Fibroblast of lung (primary cell): Measurements from ENCODE around the gene CREB5. TPM values are rescaled to one million over a fixed set of nuclear protein-coding genes. Genes with fewer than 3 reads are reported as not detected.
A peak's percentile ranks its signal among the peaks of the same experiment; 100 is the strongest.
"Not testable (repeated sequence)": the region's sequence is repeated elsewhere in the genome, so short reads cannot be mapped to it uniquely, and the experiment has no call there.

Experiments used
- DNase-seq, 2 donors: peaks; one replicate each; pipeline versions ENCODE4 v3.0.0 to v3.0.0-alpha.2; 2010; ENCODE audit warnings: low read depth in 2 of 2
- H2AFZ ChIP-seq: 2 replicates; pipeline ENCODE4 v1.5.1; 2012; ENCODE audit warnings: low read length, control low read depth, inconsistent platforms
- H3K27ac ChIP-seq: 2 replicates; pipeline ENCODE4 v1.5.1; 2011; ENCODE audit warnings: low read length, control low read depth; ENCODE audit not compliant: insufficient read depth
- H3K27me3 ChIP-seq: 2 replicates; pipeline ENCODE4 v1.5.1; 2011; ENCODE audit warnings: mild to moderate bottlenecking, low read length; ENCODE audit not compliant: control insufficient read depth, insufficient read depth
- H3K36me3 ChIP-seq: 2 replicates; pipeline ENCODE4 v1.5.1; 2011; ENCODE audit warnings: low read length; ENCODE audit not compliant: control insufficient read depth, insufficient read depth
- H3K4me1 ChIP-seq: 2 replicates; pipeline ENCODE4 v1.5.1; 2011; ENCODE audit warnings: low read length; ENCODE audit not compliant: control insufficient read depth, insufficient read depth; ENCODE audit errors: extremely low read depth
- H3K4me2 ChIP-seq: 2 replicates; pipeline ENCODE4 v1.5.1; 2011; ENCODE audit warnings: low read length, control low read depth; ENCODE audit not compliant: insufficient read depth; ENCODE audit errors: extremely low read depth
- H3K4me3 ChIP-seq, 4 experiments: fragments of 200-600 bp in 1 of 4; sonication (generic) in 1 of 4; replicated peaks in 1 of 4; 2 replicates each; pipeline ENCODE4 v1.5.1; 2011 to 2016; ENCODE audit warnings: low read length in 4 of 4, low read depth in 3 of 4, mild to moderate bottlenecking in 3 of 4, control low read depth in 2 of 4, inconsistent platforms in 1 of 4, mixed read lengths in 1 of 4; ENCODE audit not compliant: insufficient read depth in 1 of 4; ENCODE audit errors: control extremely low read depth in 1 of 4
- H3K79me2 ChIP-seq: 2 replicates; pipeline ENCODE4 v1.5.1; 2012; ENCODE audit warnings: mild to moderate bottlenecking, low read length, inconsistent platforms; ENCODE audit not compliant: control insufficient read depth, insufficient read depth
- H3K9ac ChIP-seq: 2 replicates; pipeline ENCODE4 v1.5.1; 2011; ENCODE audit warnings: mild to moderate bottlenecking, low read length, control low read depth; ENCODE audit not compliant: insufficient read depth
- H3K9me3 ChIP-seq: 2 replicates; pipeline ENCODE4 v1.5.1; 2012; ENCODE audit warnings: low read depth, low read length; ENCODE audit not compliant: control insufficient read depth, insufficient read depth
- H4K20me1 ChIP-seq: 2 replicates; pipeline ENCODE4 v1.5.1; 2011; ENCODE audit warnings: low read length; ENCODE audit not compliant: control insufficient read depth, insufficient read depth; ENCODE audit errors: extremely low read depth
- CTCF ChIP-seq, 2 donors: IDR thresholded peaks in 1 of 2; conservative IDR thresholded peaks in 1 of 2; 1 replicate in 1 of 2; 2 replicates in 1 of 2; pipeline ENCODE4 v1.5.1; 2011 to 2012; ENCODE audit warnings: low read length in 2 of 2, control low read depth in 1 of 2, inconsistent platforms in 1 of 2, low read depth in 1 of 2, mild to moderate bottlenecking in 1 of 2
- EZH2 ChIP-seq: IDR thresholded peaks from 2 replicates; pipeline ENCODE4 v1.5.1; 2012; ENCODE audit warnings: low read length, control low read depth, mild to moderate bottlenecking; ENCODE audit errors: missing control alignments
- polyA plus RNA-seq, 2 donors: library from polyadenylated mRNA; depleted of rRNA in 1 of 2; stranded (reverse) in 1 of 2; unstranded in 1 of 2; fragments of >200 nt; gene quantifications; 2 replicates each; pipeline ENCODE4 v1.2.1, GENCODE V29; 2011 to 2012; ENCODE audit warnings: missing spikeins in 1 of 2
- total RNA-seq: library from RNA; depleted of rRNA; stranded (reverse); fragments of >200 nt; gene quantifications from 2 replicates; pipeline ENCODE4 v1.2.1, GENCODE V29; 2014

CREB5 gene
- total and polyA plus RNA-seq, 2 donors (not counting 1 experiment from before 2014, with no cell fraction given) = 8.2 to 28.4 TPM

GRCh38 chr7:28784171-28784902 is 372.0 kb downstream of the CREB5 start:
- Histone ChIP-seq H3K36me3 (no peaks in the 10 kb centered on the region), H3K4me3 (no peak overlapping the region), H3K9me3 (no peaks in the 10 kb centered on the region), H3K27me3 (no peaks in the 10 kb centered on the region), H3K79me2 (no peaks in the 10 kb centered on the region), H3K27ac (no peak overlapping the region), H3K4me1 (no peaks in the 10 kb centered on the region), H3K4me2 (no peak overlapping the region), H3K9ac (no peak overlapping the region), H4K20me1 (no peaks in the 10 kb centered on the region), H2AFZ (no peak overlapping the region)
- DNase-seq = peak; percentile 61 to 93
- no peak for TF ChIP-seq CTCF (conservative IDR thresholded peaks at IDR 0.05 in 1 of 2, IDR thresholded peaks at IDR 0.05 in 1 of 2; ENCODE audit: low read depth in 1 of 2, low read length in 2 of 2)
- no peak for TF ChIP-seq EZH2

- Histone ChIP-seq H3K27me3 (no peaks in the 10 kb centered on the region), H3K4me3 (no peak overlapping the region), H4K20me1 (no peaks in the 10 kb centered on the region), H2AFZ (no peak overlapping the region), H3K4me1 (no peaks in the 10 kb centered on the region), H3K9me3 (no peaks in the 10 kb centered on the region), H3K36me3 (no peaks in the 10 kb centered on the region), H3K79me2 (no peaks in the 10 kb centered on the region), H3K9ac (no peak overlapping the region), H3K27ac (no peak overlapping the region), H3K4me2 (no peak overlapping the region)
- TF ChIP-seq CTCF (conservative IDR thresholded peaks at IDR 0.05 in 1 of 2, IDR thresholded peaks at IDR 0.05 in 1 of 2; ENCODE audit: low read depth in 1 of 2, low read length in 2 of 2) = no peak
- TF ChIP-seq EZH2 = no peak
- peak in 1 of 2 donors; percentile 40 for DNase-seq
Observed at GRCh38 chr7:28785041-28785995, 373.0 kb downstream of the CREB5 start.

- not testable (repeated sequence) for DNase-seq, H3K27me3 ChIP-seq, H3K4me1 ChIP-seq, H3K9me3 ChIP-seq, H3K27ac ChIP-seq, H2AFZ ChIP-seq, H3K4me3 ChIP-seq, H3K9ac ChIP-seq, H3K79me2 ChIP-seq, H4K20me1 ChIP-seq, H3K36me3 ChIP-seq, H3K4me2 ChIP-seq
Observed at GRCh38 chr7:28786156-28786555, 373.8 kb downstream of the CREB5 start.
